ENCODE results near the gene P2RX5. TPM values are rescaled to one million over a fixed set of nuclear protein-coding genes. Genes with fewer than 3 reads are reported as not detected.
"Not testable (repeated sequence)": the region's sequence is repeated elsewhere in the genome, so short reads cannot be mapped to it uniquely, and the experiment has no call there.

P2RX5 gene
- total and polyA plus RNA-seq, 11 donors = 5.4 to 108 (median 14.3) TPM

DNA sequence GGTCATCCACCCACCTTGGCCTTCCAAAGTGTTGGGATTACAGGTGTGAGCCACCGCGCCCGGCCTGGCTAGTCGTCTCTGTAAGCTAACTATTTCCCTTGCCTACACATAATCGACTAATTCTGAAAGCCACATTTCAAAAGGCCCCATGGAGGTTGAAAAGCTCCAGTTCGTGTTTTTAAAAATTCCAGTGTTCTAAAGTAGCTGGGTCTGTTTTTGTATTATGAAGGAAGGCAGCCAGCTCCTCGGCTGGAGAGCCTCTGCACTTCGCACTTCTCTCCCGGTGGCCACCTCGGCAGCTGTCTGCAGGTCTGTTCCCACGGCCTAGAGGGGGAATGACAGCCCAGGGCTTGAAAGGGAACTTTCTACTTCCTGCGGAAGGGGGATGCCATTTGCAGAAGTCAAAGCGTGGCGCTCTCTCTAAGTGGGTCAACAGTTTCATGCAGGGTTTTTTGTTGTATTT, 44.7 kb upstream of the P2RX5 start:
- intact Hi-C loops (cut with DNase I) = no loop called here
- H3K27me3 ChIP-seq = peaks cover 0 to 3% (median 0%) of the 10 kb centered on the region in 9 donors
- DNase-seq (no peak), ATAC-seq (no peak)
- 64 to 71% (median 68%) methylated on average over 14 of the region's 14 CpGs for WGBS, 4 donors
- H3K4me1 ChIP-seq = peaks cover 0 to 13% (median 6%) of the 10 kb centered on the region in 12 donors
- H3K4me3 ChIP-seq = no peak overlapping the region
- no peaks in the 10 kb centered on the region for H3K9me3 ChIP-seq
- no peak overlapping the region for H3K27ac ChIP-seq
- no peaks in the 10 kb centered on the region for H3K36me3 ChIP-seq
- no peak for TF ChIP-seq POLR2A (IDR thresholded peaks at IDR 0.05)
- TF ChIP-seq, protein P1, sequence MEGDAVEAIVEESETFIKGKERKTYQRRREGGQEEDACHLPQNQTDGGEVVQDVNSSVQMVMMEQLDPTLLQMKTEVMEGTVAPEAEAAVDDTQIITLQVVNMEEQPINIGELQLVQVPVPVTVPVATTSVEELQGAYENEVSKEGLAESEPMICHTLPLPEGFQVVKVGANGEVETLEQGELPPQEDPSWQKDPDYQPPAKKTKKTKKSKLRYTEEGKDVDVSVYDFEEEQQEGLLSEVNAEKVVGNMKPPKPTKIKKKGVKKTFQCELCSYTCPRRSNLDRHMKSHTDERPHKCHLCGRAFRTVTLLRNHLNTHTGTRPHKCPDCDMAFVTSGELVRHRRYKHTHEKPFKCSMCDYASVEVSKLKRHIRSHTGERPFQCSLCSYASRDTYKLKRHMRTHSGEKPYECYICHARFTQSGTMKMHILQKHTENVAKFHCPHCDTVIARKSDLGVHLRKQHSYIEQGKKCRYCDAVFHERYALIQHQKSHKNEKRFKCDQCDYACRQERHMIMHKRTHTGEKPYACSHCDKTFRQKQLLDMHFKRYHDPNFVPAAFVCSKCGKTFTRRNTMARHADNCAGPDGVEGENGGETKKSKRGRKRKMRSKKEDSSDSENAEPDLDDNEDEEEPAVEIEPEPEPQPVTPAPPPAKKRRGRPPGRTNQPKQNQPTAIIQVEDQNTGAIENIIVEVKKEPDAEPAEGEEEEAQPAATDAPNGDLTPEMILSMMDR (IDR thresholded peaks at IDR 0.05) = no peak

DNA sequence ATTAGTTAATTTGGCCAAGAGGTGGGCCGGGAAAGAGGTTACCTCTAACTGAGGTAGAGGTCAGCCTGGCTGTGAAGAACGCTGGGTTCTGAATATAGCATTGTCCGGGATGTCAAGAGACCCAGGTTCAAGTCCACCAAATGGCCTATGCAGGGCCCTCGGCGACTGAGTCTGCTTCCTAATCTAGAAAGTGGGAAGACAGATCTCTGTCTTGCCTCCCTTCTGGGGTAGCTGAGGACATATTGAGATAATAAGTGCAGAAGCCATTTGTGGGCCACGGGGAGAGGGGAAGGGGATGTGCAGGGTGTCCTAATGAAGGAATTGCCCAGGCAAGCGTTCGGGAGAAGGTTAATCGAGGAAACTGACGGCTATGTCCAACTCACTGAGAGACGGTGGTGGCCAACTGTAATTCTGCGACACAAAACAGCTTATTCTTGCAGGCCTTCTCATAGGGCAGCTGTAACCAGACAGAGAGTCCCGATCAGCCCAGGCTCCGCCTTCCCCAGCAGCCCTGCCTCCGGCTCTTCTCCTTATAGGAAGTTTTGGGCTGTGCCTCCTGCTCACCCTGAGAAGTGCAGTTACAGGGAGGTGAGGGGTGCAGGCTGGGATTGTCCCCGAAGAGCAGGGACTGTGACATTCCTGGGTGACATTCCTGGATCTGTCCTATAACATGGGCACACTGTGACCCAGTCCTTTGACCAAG, 43.6 kb upstream of the P2RX5 start:
- no peaks in the 10 kb centered on the region for H3K9me3 ChIP-seq
- intact Hi-C loops (cut with DNase I) = loop anchor here (5.0 to 10.0 kb wide), 9 partner anchors 75 to 335 kb away; partner anchors contain the start of genes NCBP3 (in 7 of the 10) and P2RX1 (in 1 of the 10)
- no peaks in the 10 kb centered on the region for H3K36me3 ChIP-seq
- no peak overlapping the region for H3K4me3 ChIP-seq
- no peak for DNase-seq
- no peak overlapping the region for H3K27ac ChIP-seq
- peaks cover 0 to 8% (median 0%) of the 10 kb centered on the region in 9 donors for H3K27me3 ChIP-seq
- ATAC-seq = no peak
- TF ChIP-seq, protein P1 (IDR thresholded peaks at IDR 0.05) = no peak
- no peak for TF ChIP-seq POLR2A (IDR thresholded peaks at IDR 0.05)
- 74 to 82% (median 77%) methylated on average over 15 to 16 of the region's 16 CpGs for WGBS, 4 donors
- H3K4me1 ChIP-seq = peaks cover 0 to 13% (median 6%) of the 10 kb centered on the region in 12 donors

DNA sequence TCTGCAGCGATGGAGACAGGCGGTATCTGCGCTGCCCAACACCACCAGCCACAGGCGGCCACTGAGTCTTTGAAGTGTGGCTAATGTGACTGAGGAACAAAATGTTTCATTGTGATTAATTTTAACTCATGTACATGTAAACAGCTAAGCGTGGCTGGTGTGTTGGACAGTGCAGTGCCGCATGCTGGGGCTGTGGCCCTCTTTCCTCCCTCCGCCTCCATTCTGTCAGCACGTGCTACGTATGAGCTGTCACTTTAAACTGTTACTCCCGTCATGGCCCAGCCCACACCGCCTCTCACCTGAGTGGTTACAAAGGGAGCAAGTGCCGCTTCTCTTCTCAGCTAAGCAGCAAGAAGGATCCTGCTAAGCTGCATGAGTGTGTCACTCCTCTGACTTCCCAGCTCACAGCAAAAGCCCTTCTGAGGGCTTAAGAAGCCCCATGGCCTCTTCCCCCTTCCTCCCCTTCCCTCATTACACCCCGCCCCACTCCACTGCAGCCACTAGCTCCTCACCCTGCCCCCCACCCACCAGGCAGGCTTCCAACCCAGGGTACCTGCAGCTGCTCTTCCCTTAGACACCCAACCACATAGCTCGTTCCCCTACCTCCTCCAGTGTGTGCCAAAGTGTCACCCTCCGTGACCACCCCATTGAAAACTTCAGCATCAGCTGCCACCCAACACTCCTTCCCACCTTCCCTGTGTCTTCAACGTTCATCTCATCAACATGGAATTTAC, 42.8 kb upstream of the P2RX5 start:
- TF ChIP-seq, protein P1 (IDR thresholded peaks at IDR 0.05) = no peak
- TF ChIP-seq POLR2A (IDR thresholded peaks at IDR 0.05) = no peak
- peak overlapping the region in 2 of 12 donors; percentile 15 to 48 for H3K27ac ChIP-seq
- H3K36me3 ChIP-seq = no peaks in the 10 kb centered on the region
- peaks cover 0 to 8% (median 0%) of the 10 kb centered on the region in 9 donors for H3K27me3 ChIP-seq
- 53 to 60% (median 54%) methylated on average over 16 of the region's 16 CpGs for WGBS, 4 donors
- DNase-seq (no peak), ATAC-seq (peak in 3 of 4 donors; percentile 47 to 64 (median 52))
- peaks cover 0 to 13% (median 6%) of the 10 kb centered on the region in 12 donors for H3K4me1 ChIP-seq
- no peaks in the 10 kb centered on the region for H3K9me3 ChIP-seq
- intact Hi-C loops (cut with DNase I) = loop anchor here (5.0 to 10.0 kb wide), 9 partner anchors 76 to 336 kb away; partner anchors contain the start of genes NCBP3 (in 7 of the 10) and P2RX1 (in 1 of the 10)
- peak overlapping the region in 2 of 12 donors; percentile 46 to 49 for H3K4me3 ChIP-seq

DNA sequence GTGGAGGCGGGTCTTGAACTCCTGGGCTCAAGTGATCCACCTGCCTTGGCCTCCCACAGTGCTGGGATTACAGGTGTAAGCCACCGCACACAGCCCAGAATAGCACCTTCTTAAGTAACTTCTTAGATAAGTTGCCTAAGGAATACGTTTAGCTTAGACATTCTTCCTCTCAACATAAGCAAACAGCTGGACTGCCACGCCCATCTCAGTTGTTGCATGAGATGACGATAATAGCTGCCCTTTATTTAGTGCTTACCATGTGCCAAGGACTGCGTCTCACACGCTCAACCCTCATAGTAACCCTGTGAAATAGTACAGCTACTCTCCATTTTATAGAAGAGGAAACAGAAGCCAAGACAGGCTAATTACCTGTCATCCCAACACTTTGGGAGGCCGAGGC, 39.6 kb upstream of the P2RX5 start:
- TF ChIP-seq, protein P1 (IDR thresholded peaks at IDR 0.05) = no peak
- no peak for TF ChIP-seq POLR2A (IDR thresholded peaks at IDR 0.05)
- no peak for ATAC-seq
- H3K9me3 ChIP-seq = no peaks in the 10 kb centered on the region
- no peak overlapping the region for H3K4me3 ChIP-seq
- intact Hi-C loops (cut with DNase I) = loop anchor here (5.0 to 10.0 kb wide), 9 partner anchors 79 to 339 kb away; partner anchors contain the start of genes NCBP3 (in 7 of the 10) and P2RX1 (in 1 of the 10)
- H3K27ac ChIP-seq = no peak overlapping the region
- peaks cover 0 to 8% (median 0%) of the 10 kb centered on the region in 9 donors for H3K27me3 ChIP-seq
- 73 to 81% (median 79%) methylated on average over 8 of the region's 8 CpGs for WGBS, 4 donors
- no peak for DNase-seq
- peaks cover 0 to 18% (median 6%) of the 10 kb centered on the region in 12 donors for H3K4me1 ChIP-seq
- H3K36me3 ChIP-seq = no peaks in the 10 kb centered on the region

DNA sequence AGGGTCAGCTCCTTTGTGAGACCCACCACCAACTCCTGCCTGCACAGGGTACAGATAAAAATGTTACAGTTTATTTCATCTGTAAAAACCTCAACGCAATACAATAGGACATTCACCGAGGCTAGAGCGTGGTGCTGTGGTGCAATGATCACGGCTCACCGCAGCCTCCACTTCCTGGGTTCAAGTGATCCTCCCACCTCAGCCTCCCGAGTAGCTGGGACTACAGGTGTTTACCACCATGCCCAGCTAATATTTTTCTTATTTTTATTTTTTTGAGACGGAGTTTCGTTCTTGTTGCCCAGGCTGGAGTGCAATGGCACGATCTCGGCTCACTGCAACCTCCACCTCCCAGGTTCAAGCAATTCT, 38.9 kb upstream of the P2RX5 start:
- WGBS, 4 donors = 90 to 93% (median 91%) methylated on average over 10 of the region's 10 CpGs
- H3K4me1 ChIP-seq = peaks cover 0 to 18% (median 6%) of the 10 kb centered on the region in 12 donors
- intact Hi-C loops (cut with DNase I) = loop anchor here (5.0 to 10.0 kb wide), 9 partner anchors 80 to 340 kb away; partner anchors contain the start of genes NCBP3 (in 7 of the 10) and P2RX1 (in 1 of the 10)
- DNase-seq, ATAC-seq, H3K9me3 ChIP-seq, H3K4me3 ChIP-seq, H3K36me3 ChIP-seq, H3K27ac ChIP-seq, H3K27me3 ChIP-seq: not testable (repeated sequence)

Data from heart left ventricle (tissue), 16 donors.